Measurements from ENCODE around the gene NKD2.
"Not testable (repeated sequence)": the region's sequence is repeated elsewhere in the genome, so short reads cannot be mapped to it uniquely, and the experiment has no call there.

NKD2 gene

GRCh38 chr5:1075931-1076330, 67.3 kb downstream of the NKD2 start:
- no peak for DNase-seq

- no peak for DNase-seq
Observed at GRCh38 chr5:1076406-1076805, 67.8 kb downstream of the NKD2 start.

- no peak for DNase-seq
Observed at GRCh38 chr5:1077026-1077425, 68.4 kb downstream of the NKD2 start.

GRCh38 chr5:1077491-1078020, 69.0 kb downstream of the NKD2 start:
- no peak for DNase-seq

GRCh38 chr5:1078206-1078605, 69.6 kb downstream of the NKD2 start:
- no peak for DNase-seq

- DNase-seq = no peak
Observed at GRCh38 chr5:1078851-1079250, 70.2 kb downstream of the NKD2 start.

- no peak for DNase-seq
Observed at GRCh38 chr5:1079486-1079885, 70.9 kb downstream of the NKD2 start.

- no peak for DNase-seq
Observed at GRCh38 chr5:1079961-1080360, 71.4 kb downstream of the NKD2 start.

GRCh38 chr5:1080432-1080831, 71.8 kb downstream of the NKD2 start:
- DNase-seq = no peak

- no peak for DNase-seq
Observed at GRCh38 chr5:1081519-1081918, 72.9 kb downstream of the NKD2 start.

GRCh38 chr5:1083026-1083425, 74.4 kb downstream of the NKD2 start:
- DNase-seq = not testable (repeated sequence)

- DNase-seq = no peak
Observed at GRCh38 chr5:1083823-1084605, 75.4 kb downstream of the NKD2 start.

- DNase-seq = no peak
Observed at GRCh38 chr5:1085391-1085790, 76.8 kb downstream of the NKD2 start.

- no peak for DNase-seq
Observed at GRCh38 chr5:1086137-1086536, 77.5 kb downstream of the NKD2 start.

GRCh38 chr5:1086871-1087270, 78.3 kb downstream of the NKD2 start:
- no peak for DNase-seq

GRCh38 chr5:1087428-1087827, 78.8 kb downstream of the NKD2 start:
- DNase-seq = no peak

- DNase-seq = no peak
Observed at GRCh38 chr5:1088031-1088430, 79.4 kb downstream of the NKD2 start.
